Adrenal gland (tissue), 5 donors: Measurements from ENCODE around the gene XIAP.

Experiments used
- CTCF ChIP-seq, 6 experiments: fragments of 450-650 bp in 4 of 6; fragments of 200-600 bp in 2 of 6; sonication (generic) in 1 of 6; IDR thresholded peaks; 1 replicate in 5 of 6; 2 replicates in 1 of 6; pipeline versions ENCODE4 v1.5.1 to v1.8.0; 2016 to 2021; ENCODE audit warnings: antibody characterized with exemption in 6 of 6, mild to moderate bottlenecking in 2 of 6, moderate library complexity in 1 of 6
- POLR2A ChIP-seq, 2 donors: fragments of 450-650 bp; IDR thresholded peaks; one replicate each; pipeline ENCODE4 v1.6.1; 2017; ENCODE audit warnings: antibody characterized with exemption in 2 of 2, mild to moderate bottlenecking in 2 of 2, moderate library complexity in 1 of 2
- donor health status: DM: no; HTN: no; CAD: no.

- TF ChIP-seq CTCF (IDR thresholded peaks at IDR 0.05) (no peak), POLR2A (IDR thresholded peaks at IDR 0.05) (peak in 1 of 2 donors; percentile 6)
Measured at GRCh38 chrX:123959281-123960063, 99.6 kb downstream of the XIAP start.
